CD14-positive monocyte (primary cell): Measurements from ENCODE around the gene TESPA1. TPM values are rescaled to one million over a fixed set of nuclear protein-coding genes. Genes with fewer than 3 reads are reported as not detected.

Source experiments
- DNase-seq, 3 donors: peaks; one replicate each; pipeline ENCODE4 v3.0.0-alpha.2; 2011 to 2022
- H2AFZ ChIP-seq: 2 replicates; pipeline ENCODE4 v1.6.0; 2012; ENCODE audit warnings: mild to moderate bottlenecking, low read depth, low read length, inconsistent platforms; ENCODE audit not compliant: insufficient read depth, poor library complexity, severe bottlenecking
- H3K27ac ChIP-seq, 2 donors: 1 replicate in 1 of 2; 2 replicates in 1 of 2; pipeline ENCODE4 v1.5.1; 2012 to 2013; ENCODE audit warnings: low read length in 2 of 2, control low read depth in 1 of 2, inconsistent platforms in 1 of 2, low read depth in 1 of 2, mild to moderate bottlenecking in 1 of 2
- H3K27me3 ChIP-seq, 2 donors: one replicate each; pipeline versions ENCODE4 v1.6.0 to v1.6.1; 2011 to 2013; ENCODE audit warnings: low read length in 2 of 2; ENCODE audit not compliant: control insufficient read depth in 2 of 2, insufficient read depth in 2 of 2
- H3K36me3 ChIP-seq, 2 donors: replicated peaks in 1 of 2; 1 replicate in 1 of 2; 2 replicates in 1 of 2; pipeline versions ENCODE4 v1.5.1 to v1.6.1; 2012 to 2013; ENCODE audit warnings: low read length in 2 of 2, control low read depth in 1 of 2, inconsistent platforms in 1 of 2, mild to moderate bottlenecking in 1 of 2; ENCODE audit not compliant: insufficient read depth in 2 of 2, control insufficient read depth in 1 of 2
- H3K4me1 ChIP-seq, 2 donors: 1 replicate in 1 of 2; 2 replicates in 1 of 2; pipeline versions ENCODE4 v1.5.1 to v1.6.1; 2012 to 2013; ENCODE audit warnings: low read length in 2 of 2, control low read depth in 1 of 2, inconsistent platforms in 1 of 2, mild to moderate bottlenecking in 1 of 2, moderate library complexity in 1 of 2; ENCODE audit not compliant: insufficient read depth in 2 of 2, control insufficient read depth in 1 of 2
- H3K4me2 ChIP-seq: replicated peaks from 2 replicates; pipeline ENCODE3; 2012; ENCODE audit warnings: low read length, moderate library complexity, mild to moderate bottlenecking; ENCODE audit not compliant: poor library complexity, severe bottlenecking; ENCODE audit errors: extremely low read depth
- H3K4me3 ChIP-seq, 3 experiments: fragments of 200-600 bp in 1 of 3; sonication (generic) in 1 of 3; replicated peaks in 1 of 3; 1 replicate in 2 of 3; 2 replicates in 1 of 3; pipeline ENCODE4 v1.5.1; 2011 to 2013; ENCODE audit warnings: low read length in 3 of 3, mild to moderate bottlenecking in 3 of 3, control low read depth in 2 of 3, low read depth in 2 of 3, inconsistent platforms in 1 of 3, moderate library complexity in 1 of 3
- H3K79me2 ChIP-seq: 2 replicates; pipeline ENCODE4 v1.6.0; 2012; ENCODE audit warnings: mild to moderate bottlenecking, control low read depth, inconsistent platforms, low read length, moderate library complexity; ENCODE audit not compliant: insufficient read depth
- H3K9ac ChIP-seq: 2 replicates; pipeline ENCODE4 v1.6.0; 2017; ENCODE audit warnings: low read length, mild to moderate bottlenecking; ENCODE audit not compliant: insufficient read depth, poor library complexity, severe bottlenecking
- H3K9me3 ChIP-seq, 2 donors: replicated peaks in 1 of 2; 1 replicate in 1 of 2; 2 replicates in 1 of 2; pipeline versions ENCODE4 v1.5.1 to v1.6.1; 2012 to 2013; ENCODE audit warnings: low read length in 2 of 2, control low read depth in 1 of 2; ENCODE audit not compliant: control insufficient read depth in 1 of 2, insufficient read depth in 1 of 2
- H4K20me1 ChIP-seq: 2 replicates; pipeline ENCODE4 v1.6.0; 2012; ENCODE audit warnings: mild to moderate bottlenecking, low read length, control low read depth, moderate library complexity; ENCODE audit not compliant: insufficient read depth
- H3K27ac Mint-ChIP-seq, 7 donors: one replicate each; pipeline ENCODE4 v1.8.0; 2020; ENCODE audit warnings: mild to moderate bottlenecking in 7 of 7, mixed read lengths in 7 of 7, moderate library complexity in 6 of 7, inconsistent platforms in 2 of 7
- H3K27me3 Mint-ChIP-seq, 3 donors: one replicate each; pipeline ENCODE4 v1.8.0; 2021 to 2022; ENCODE audit warnings: low read depth in 3 of 3, mild to moderate bottlenecking in 3 of 3, mixed read lengths in 3 of 3, moderate library complexity in 3 of 3, inconsistent platforms in 1 of 3
- H3K36me3 Mint-ChIP-seq, 2 donors: one replicate each; pipeline ENCODE4 v1.8.0; 2020; ENCODE audit warnings: mixed read lengths in 2 of 2, inconsistent platforms in 1 of 2, mild to moderate bottlenecking in 1 of 2
- H3K4me1 Mint-ChIP-seq: one replicate; pipeline ENCODE4 v1.8.0; 2020; ENCODE audit warnings: mild to moderate bottlenecking, mixed read lengths
- H3K4me3 Mint-ChIP-seq, 2 donors: one replicate each; pipeline ENCODE4 v1.8.0; 2020; ENCODE audit warnings: mild to moderate bottlenecking in 2 of 2, mixed read lengths in 2 of 2, moderate library complexity in 1 of 2
- H3K9me3 Mint-ChIP-seq, 7 donors: one replicate each; pipeline ENCODE4 v1.8.0; 2020 to 2022; ENCODE audit warnings: mixed read lengths in 7 of 7, mild to moderate bottlenecking in 6 of 7, moderate library complexity in 6 of 7, inconsistent platforms in 2 of 7
- WGBS: methylation state at CpG from one replicate; pipeline ENCODE4 v1.1.5; 2013; ENCODE audit warnings: missing lambda C conversion rate; ENCODE audit not compliant: insufficient coverage; 5-methylcytosine and 5-hydroxymethylcytosine counted together
- intact Hi-C, 2 donors: fragments of 100-400 bp; cut with micrococcal nuclease; formaldehyde crosslinking; loops; one replicate each; pipeline versions ENCODE4 v1.15.0 to v1.15.1; 2023
- polyA plus RNA-seq, 3 donors: library from polyadenylated mRNA; depleted of rRNA in 1 of 3; unstranded in 2 of 3; stranded (reverse) in 1 of 3; fragments of 300-500 nt in 2 of 3; fragments of >200 nt in 1 of 3; fragmentation: Illumina TruSeq in 2 of 3; gene quantifications; 1 replicate in 2 of 3; 2 replicates in 1 of 3; pipeline ENCODE4 v1.2.3, GENCODE V29; 2012 to 2021
- TF ChIP-seq, protein P1 (sequence below): fragments of 200-600 bp; IDR thresholded peaks from one replicate; pipeline ENCODE4 v1.8.0; 2022; ENCODE audit warnings: antibody characterized with exemption, mild to moderate bottlenecking

The TESPA1 gene
- polyA plus RNA-seq, 3 donors, result 0.23 to 0.61 (median 0.37) TPM

- Mint-ChIP-seq H3K4me1 (peaks cover 31% of the 10 kb centered on the region), H3K27ac (no peak overlapping the region), H3K36me3 (peaks cover 4 to 5% of the 10 kb centered on the region in 2 donors), H3K27me3 (peaks cover 0 to 1% (median 0%) of the 10 kb centered on the region in 3 donors), H3K9me3 (peaks cover 6 to 12% (median 9%) of the 10 kb centered on the region in 7 donors), H3K4me3 (no peak overlapping the region)
- intact Hi-C loops, result no loop called here
- H3K79me2 ChIP-seq, result no peaks in the 10 kb centered on the region
- H3K9me3 ChIP-seq, result peaks cover 5 to 7% of the 10 kb centered on the region in 2 donors
- peaks cover 15 to 24% of the 10 kb centered on the region in 2 donors for H3K4me1 ChIP-seq
- H3K4me2 ChIP-seq, result no peak overlapping the region
- H3K27ac ChIP-seq, result no peak overlapping the region
- no peak overlapping the region for H3K4me3 ChIP-seq
- no peak for DNase-seq
- H2AFZ ChIP-seq, result no peak overlapping the region
- no peaks in the 10 kb centered on the region for H3K36me3 ChIP-seq
- no peaks in the 10 kb centered on the region for H3K27me3 ChIP-seq
- no peaks in the 10 kb centered on the region for H4K20me1 ChIP-seq
- H3K9ac ChIP-seq, result no peak overlapping the region
- TF ChIP-seq, protein P1, sequence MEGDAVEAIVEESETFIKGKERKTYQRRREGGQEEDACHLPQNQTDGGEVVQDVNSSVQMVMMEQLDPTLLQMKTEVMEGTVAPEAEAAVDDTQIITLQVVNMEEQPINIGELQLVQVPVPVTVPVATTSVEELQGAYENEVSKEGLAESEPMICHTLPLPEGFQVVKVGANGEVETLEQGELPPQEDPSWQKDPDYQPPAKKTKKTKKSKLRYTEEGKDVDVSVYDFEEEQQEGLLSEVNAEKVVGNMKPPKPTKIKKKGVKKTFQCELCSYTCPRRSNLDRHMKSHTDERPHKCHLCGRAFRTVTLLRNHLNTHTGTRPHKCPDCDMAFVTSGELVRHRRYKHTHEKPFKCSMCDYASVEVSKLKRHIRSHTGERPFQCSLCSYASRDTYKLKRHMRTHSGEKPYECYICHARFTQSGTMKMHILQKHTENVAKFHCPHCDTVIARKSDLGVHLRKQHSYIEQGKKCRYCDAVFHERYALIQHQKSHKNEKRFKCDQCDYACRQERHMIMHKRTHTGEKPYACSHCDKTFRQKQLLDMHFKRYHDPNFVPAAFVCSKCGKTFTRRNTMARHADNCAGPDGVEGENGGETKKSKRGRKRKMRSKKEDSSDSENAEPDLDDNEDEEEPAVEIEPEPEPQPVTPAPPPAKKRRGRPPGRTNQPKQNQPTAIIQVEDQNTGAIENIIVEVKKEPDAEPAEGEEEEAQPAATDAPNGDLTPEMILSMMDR, result no peak
These were observed 30.3 kb downstream of the TESPA1 start for GRCh38 chr12:54954228-54954627.

DNA sequence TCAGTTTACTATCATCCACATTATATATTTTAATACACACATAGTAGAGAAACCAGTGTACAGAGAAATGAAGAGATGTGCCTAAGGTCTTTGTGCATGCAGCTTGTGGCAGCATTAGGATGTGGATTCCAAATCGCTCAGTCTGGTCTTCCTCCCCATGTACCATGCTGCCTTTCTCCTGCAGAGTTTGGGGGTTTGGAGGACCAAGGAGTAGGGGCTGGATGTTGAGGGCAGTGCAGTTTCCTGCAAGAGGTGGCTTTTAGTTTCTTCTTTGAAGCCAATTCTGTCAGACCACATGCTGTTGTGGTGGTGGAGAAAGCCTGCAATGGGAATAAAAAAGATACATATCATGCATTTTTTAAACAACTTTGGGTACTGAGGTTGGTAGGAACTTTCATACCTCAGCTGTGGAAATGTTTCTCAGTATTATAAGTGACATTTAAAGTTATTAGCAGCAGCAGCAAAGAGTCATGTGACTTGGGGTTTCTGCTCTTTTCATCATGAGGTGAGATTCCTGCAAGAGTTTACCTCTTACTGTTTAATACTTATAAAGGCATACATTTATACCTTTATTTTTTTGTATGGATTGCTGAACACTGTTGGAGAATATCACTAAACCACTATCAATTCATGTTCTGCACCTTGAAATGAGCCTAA lies 34.4 kb downstream of the TESPA1 start:
- Mint-ChIP-seq H3K4me1 (peaks cover 11% of the 10 kb centered on the region), H3K27ac (no peak overlapping the region), H3K4me3 (no peak overlapping the region), H3K9me3 (peaks cover 6 to 12% (median 9%) of the 10 kb centered on the region in 7 donors), H3K27me3 (peaks cover 0 to 2% (median 0%) of the 10 kb centered on the region in 3 donors), H3K36me3 (peaks cover 4 to 5% of the 10 kb centered on the region in 2 donors)
- H3K79me2 ChIP-seq, result no peaks in the 10 kb centered on the region
- WGBS, result no CpG with 5 or more reads among the region's 1 CpG
- no peaks in the 10 kb centered on the region for H3K36me3 ChIP-seq
- TF ChIP-seq, protein P1, result no peak
- intact Hi-C loops, result no loop called here
- H3K27ac ChIP-seq, result no peak overlapping the region
- peaks cover 2 to 12% of the 10 kb centered on the region in 2 donors for H3K4me1 ChIP-seq
- no peak overlapping the region for H3K4me3 ChIP-seq
- no peaks in the 10 kb centered on the region for H4K20me1 ChIP-seq
- no peak overlapping the region for H2AFZ ChIP-seq
- DNase-seq, result no peak
- H3K27me3 ChIP-seq, result no peaks in the 10 kb centered on the region
- H3K9me3 ChIP-seq, result peaks cover 5 to 7% of the 10 kb centered on the region in 2 donors
- H3K4me2 ChIP-seq, result no peak overlapping the region
- H3K9ac ChIP-seq, result no peak overlapping the region
